GM18907 (cell line): ENCODE data around the gene NDUFB3.
A peak's percentile ranks its signal among the peaks of the same experiment; 100 is the strongest.
"Not testable (repeated sequence)": the region's sequence is repeated elsewhere in the genome, so short reads cannot be mapped to it uniquely, and the experiment has no call there.

Experiments used
- ATAC-seq: cut with Tn5 transposase; IDR thresholded peaks from one replicate; pipeline ENCODE4 v1.9.1; 2021; ENCODE audit warnings: mild to moderate bottlenecking, moderate library complexity; ENCODE audit not compliant: unreplicated experiment

Gene NDUFB3

DNA sequence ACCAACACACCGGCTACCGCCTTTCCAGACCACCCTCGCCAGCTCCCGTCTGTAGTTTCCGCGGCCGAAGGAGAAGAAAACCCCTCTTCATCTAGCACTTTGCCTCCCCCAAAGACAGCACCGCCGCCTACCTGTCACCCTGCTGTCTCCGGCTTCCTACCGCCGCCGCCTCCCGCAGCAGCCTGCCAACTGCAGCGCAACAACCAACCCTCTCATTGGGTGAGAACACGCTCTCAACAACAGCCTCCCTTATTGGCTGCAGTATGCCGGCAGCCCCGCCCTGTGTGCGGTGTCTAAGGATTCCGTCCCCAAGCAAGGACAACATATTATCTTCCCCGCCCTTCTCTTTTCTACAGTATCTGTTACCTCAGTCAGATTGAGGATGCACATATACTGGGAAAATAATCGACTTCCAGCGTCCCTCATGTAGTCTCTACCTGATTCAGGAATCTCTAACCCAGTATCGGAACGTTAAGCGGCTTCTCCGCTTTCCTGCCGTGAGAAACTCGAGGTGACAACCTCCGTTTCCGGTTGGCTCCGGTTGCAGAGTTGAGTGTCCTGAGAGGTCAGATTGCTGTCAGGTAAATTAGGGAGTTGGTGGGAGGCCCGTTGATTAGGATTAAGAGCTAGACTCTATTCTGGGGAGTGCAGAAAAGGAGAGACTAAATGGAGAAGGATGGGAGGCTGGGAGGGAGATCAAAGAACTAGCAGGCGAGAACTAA is at the start of gene NDUFB3, which contains the start of gene HYCC2:
TSS of gene NDUFB3 (plus strand) at position 523 of the 722 bp plus-strand sequence. CDS start 6,882 bp downstream, outside the sequence.
TSS of gene HYCC2 (minus strand) at position 193 of the 722 bp plus-strand sequence. CDS start 47,662 bp downstream, outside the sequence.
- ATAC-seq: peak; percentile 97

DNA sequence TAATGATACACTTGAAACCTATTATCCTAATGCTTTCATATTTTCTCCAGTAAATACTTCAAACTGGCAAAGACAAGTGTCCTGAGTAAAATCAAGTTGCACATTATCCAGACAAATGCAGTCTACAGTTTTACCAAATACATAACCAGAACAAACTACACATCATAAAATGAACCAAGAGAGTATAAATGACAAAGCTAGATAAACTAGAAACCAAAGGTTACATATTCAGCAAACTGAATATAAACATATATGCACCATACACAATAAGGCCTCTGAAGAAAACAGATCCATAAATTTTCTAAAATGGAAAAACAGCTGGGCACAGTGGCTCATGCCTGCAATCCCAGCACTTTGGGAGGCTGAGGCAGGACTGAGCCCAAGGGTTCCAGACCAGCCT is 47.3 kb upstream of the NDUFB3 start:
- no peak for ATAC-seq

DNA sequence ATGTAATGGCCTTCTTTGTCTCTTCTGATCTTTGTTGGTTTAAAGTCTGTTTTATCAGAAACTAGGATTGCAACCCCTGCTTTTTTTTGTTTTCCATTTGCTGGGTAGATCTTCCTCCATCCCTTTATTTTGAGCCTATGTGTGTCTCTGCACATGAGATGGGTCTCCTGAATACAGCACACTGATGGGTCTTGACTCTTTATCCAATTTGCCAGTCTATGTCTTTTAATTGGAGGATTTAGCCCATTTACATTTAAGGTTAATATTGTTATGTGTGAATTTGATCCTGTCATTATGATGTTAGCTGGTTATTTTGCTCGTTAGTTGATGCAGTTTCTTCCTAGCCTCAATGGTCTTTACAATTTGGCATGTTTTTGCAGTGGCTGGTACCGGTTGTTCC is 37.4 kb upstream of the NDUFB3 start:
- ATAC-seq: not testable (repeated sequence)

DNA sequence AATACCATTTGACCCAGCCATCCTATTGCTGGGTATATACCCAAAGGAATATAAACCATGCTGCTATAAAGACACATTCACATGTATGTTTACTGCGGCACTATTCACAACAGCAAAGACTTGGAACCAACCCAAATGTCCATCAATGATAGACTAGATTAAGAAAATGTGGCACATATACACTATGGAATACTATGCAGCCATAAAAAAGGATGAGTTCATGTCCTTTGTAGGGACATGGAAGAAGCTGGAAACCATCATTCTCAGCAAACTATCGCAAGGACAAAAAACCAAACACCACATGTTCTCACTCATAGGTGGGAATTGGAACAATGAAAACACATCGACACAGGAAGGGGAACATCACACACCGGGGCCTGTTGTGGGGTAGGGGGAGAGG is 33.4 kb upstream of the NDUFB3 start:
- ATAC-seq: not testable (repeated sequence)

DNA sequence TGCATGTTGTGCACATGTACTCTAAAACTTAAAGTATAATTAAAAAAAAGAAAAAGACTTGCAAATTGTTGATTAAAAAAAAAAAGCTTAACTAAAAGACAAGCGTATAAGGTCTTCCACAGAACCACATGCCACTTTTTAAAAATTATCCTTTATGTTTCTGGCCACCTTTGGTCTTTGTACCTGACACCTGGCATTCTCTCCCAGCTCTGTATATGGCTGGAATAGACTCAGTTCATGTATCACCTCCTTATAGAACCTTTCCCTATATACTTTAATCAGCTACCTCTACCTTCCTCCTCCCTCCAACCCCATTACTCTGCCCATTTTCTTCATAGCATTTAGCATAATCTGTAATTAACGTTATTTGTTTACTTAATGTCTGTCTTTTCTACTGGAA is 32.9 kb upstream of the NDUFB3 start:
- ATAC-seq: no peak

DNA sequence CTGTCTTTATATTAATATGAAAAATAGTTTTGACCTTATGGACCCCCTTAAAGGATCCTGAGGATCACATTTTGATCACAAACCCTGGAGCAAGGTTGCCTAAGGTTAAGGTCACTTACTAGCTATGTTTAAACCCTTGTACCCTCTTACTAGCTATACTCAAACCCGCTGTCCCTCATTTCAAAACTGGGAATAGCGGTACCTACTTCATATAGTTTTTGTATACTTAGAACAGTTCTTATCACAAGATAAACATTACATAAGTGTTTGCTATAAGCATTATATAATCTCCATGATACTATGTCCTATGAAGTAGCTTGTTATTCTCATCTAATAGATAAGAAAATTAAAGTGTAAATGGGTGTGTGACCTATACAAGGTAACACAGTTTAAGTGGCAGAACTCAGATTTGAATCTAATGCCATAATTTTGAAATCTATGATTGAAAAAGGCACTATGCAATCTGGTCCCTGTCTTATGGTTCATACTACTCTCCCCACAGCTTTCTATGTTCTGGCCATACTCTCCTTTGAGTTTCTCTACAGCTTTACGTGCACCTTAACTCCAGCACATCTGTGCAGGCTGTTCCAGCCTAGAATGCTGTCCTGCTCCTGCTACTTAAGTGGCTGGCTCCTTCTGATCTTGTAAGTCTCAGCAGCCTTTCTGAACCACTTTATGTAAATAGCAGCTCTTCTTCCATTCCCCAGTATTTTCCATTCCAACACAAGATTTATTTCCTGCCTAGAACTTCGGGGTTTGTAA is 30.8 kb upstream of the NDUFB3 start:
- ATAC-seq: no peak

DNA sequence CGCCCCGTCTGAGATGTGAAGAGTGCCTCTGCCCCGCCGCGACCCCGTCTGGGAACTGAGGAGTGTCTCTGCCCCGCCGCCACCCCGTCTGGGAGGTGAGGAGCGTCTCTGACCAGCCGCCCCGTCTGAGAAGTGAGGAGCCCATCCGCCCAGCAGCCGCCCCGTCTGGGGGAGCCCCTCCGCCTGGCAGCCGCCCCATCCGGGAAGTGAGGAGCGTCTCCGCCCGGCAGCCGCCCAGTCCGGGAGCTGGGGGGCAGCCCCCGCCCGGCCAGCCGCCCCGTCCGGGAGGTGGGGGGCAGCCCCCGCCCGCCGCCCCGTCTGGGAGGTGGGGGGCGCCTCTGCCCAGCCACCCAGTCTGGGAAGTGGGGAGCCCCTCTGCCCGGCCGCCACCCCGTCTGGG is 29.4 kb upstream of the NDUFB3 start:
- ATAC-seq: not testable (repeated sequence)

DNA sequence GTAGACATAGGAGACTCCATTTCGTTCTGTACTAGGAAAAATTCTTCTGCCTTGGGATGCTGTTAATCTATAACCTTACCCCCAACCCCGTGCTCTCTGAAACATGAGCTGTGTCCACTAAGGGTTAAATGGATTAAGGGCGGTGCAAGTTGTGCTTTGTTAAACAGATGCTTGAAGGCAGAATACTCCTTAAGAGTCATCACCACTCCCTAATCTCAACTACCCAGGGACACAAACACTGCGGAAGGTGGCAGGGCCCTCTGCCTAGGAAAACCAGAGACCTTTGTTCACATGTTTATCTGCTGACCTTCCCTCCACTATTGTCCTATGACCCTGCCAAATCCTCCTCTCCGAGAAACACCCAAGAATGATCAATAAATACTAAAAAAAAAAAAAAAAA is 28.8 kb upstream of the NDUFB3 start:
- ATAC-seq: not testable (repeated sequence)

DNA sequence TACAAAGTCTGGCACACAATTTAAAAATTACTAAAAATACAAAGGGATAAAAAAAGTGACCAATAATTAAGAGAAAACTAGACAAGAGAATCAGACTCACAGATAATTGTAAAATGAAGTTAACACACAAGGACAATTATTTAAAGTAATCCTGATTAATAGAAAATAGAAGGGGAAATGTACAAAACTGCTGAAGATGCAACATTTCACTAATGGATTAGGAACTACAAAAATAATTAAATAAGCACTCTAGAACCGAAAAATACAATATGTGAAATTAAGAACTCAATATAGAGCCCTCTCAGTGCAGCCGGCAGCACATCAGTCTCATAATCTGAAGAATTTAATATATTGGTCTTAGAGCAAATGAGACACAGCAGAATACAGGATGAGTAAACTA is 24.9 kb upstream of the NDUFB3 start:
- no peak for ATAC-seq

DNA sequence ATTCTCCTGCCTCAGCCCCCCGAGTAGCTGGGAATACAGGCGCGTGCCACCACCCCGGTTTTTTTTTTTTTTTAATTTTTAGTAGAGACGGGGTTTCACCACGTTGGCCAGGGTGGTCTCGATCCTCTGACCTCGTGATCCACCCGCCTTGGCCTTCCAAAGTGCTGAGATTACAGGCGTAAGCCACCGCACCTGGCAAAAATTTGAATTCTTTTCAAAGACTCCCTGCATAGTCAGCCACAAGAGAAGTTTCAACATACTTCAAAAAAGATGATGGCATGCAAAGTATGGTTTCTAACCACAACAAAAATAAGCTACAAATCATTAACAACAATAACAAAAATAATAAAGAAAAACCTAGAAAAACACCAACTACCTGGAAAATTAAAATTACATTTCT is 22.3 kb upstream of the NDUFB3 start:
- ATAC-seq: no peak

DNA sequence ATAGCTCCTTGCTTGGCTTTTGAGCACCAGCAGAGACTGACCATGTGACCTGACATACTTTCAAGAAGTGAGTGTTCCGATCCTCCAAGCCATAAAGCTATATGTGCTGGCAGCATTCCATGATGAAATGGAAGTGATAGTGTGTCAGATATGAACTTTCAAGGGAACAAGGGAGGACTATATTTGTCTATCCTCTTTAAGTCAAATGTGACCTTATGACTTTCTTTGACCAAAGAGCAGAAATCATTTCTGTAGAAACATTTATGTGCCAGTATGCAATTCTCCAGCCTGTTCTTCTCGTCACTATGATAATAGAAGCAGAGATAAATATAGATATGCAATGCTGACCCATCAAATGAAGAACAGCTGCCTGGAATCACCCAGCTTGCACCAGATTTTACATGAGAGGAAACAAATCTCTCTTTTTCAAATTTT is 14.7 kb upstream of the NDUFB3 start:
- ATAC-seq: no peak

DNA sequence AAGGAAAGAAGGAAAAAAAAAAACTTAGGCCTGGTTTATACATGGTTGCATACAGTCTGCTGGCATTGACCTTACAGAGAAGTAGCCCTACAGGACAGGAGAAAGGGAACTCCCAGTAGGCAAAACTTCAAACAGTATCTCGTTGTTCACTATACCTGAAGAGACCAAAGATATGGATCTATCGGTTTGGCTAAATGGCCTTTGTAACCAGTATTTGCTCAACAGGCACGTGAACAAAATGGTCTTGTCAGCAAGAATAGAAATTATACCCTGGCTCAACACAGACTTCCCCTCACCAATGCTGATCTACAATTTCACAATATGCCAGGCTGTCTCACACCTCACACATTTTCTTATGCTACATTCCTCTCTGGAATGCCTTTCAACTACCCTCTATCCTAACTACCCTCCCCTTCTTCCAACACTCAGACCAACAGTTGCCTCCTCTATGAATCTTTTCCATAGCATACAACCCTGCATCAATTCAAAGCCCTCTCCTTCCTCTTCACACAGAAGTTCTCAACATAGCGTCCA is 14.0 kb upstream of the NDUFB3 start:
- no peak for ATAC-seq

DNA sequence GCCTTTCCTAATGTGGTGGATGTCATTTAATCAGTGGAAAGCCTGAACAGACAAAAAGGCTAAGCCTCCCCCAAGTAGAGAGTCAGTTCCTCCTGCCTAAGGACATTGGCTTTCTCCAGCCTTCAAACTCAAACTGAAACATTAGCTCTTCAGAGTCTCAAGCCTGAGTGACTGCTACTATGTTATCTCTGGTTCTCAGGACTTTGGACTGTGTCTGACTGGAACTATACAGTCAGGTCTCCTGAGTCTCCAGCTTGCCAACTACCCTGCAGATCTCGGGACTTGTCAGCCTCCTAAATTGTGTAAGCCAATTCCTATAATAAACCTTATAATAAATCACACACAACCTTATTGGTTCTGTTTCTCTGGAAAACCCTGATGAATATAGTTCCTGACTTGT is 12.9 kb upstream of the NDUFB3 start:
- ATAC-seq: no peak

DNA sequence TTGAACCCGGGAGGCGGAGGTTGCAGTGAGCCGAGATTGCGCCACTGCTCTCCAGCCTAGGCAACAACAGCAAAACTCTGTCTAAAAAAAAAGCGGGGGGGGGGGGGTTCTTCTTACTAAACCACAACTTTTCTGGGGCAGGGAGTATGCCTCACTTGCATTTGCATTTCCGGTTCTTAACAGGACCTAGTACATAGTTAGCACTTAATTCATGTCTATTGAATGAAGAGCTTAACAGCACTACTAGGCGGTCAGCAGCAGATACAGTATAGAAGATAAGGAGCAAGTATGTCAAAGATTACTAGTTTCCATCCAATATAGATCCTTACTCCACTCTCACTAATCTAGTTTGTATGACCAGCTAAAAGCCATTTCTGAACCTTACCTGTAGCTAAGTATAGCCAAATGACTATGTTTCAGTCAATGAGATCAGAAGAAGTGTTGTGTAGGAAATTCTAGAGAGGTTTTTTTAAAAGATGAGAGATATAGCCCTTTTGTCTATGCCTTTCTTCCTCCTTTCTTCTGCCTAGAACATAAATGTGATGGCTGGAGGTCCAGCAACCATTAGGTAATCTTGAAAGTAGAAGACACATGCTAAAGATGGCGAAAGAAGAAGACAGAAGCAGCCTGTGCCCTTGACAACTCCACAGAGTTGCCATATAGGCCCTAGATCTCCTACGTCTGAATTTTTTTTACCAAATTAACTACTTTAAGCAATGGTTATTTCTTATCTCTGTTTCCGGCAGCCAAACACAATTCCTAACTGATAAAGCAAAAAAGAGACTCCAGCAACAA is 11.6 kb upstream of the NDUFB3 start:
- no peak for ATAC-seq

DNA sequence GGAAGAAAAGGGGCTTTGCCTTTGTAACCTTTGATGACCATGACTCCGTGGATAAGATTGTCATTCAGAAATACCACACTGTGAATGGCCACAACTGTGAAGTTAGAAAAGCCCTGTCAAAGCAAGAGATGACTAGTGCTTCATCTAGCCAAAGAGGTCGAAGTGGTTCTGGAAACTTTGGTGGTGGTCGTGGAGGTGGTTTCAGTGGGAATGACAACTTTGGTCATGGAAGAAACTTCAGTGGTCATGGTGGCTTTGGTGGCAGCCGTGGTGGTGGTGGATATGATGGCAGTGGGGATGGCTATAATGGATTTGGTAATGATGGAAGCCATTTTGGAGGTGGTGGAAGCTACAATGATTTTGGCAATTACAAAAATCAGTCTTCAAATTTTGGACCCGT is 8.3 kb upstream of the NDUFB3 start:
- ATAC-seq: not testable (repeated sequence)

DNA sequence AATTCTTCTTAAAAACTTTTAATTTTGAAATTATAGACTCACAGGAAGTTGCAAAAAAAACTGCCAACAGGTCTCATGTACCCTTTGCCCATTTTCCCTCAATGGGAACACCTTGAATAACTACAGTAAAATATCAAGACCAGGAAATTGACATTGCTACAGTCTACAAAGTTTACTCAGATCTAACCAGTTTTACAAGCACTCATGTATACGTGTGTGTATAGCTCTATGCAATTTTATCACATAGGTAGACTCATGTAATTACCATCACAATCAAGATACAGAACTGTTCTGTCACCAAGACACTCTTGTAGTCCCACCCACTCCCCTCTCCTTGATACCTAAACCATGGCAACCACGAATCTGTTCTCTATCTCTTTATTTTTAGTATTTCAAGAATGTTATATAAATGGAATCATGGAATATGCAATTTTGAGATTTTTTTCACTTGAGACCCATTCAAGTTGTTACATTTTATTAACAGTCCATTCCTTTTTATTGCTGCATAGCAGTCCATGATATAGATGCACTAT is 6.9 kb upstream of the NDUFB3 start:
- no peak for ATAC-seq

DNA sequence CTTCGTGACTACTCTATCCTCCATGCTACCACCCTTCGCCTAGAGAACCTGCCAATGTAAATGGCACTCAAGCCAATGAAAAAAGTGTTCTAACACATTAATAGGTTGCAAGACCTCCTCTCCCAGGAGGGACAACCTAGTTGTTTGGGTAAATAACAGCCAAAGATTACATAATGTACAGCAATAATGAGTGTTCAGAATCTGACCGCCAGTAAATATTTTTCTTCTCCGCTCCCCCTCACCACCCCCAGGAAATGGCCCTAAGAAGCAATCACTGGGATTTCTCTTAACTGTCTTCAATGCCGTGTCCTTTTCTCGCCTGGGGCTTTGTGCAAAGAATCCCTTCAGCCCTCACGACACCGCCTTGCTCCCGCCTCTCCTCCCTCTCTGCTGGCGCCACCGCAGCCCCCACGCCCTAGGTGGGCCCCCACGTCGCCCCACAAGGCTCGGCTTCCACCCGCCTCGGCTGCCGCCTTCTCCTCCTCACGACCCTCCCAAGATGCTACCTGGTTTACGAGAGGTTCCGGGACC is 788 bp upstream of the NDUFB3 start:
- peak; percentile 23 for ATAC-seq

DNA sequence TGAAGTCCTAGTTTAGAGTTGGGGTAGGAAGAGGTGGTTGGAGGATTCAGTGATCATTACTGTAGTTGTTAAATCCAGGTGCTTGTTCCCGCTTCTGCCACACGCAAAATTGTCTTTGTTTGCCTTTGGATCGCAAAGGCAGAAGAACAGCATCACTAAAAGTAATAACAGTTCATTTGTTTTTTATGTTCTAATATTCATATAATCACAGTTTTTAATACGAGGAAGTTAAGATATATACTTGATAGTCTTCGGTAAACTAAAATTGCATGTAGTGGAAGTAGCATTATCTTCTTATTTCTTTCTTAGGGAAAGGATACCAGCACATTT is 365 bp downstream of the NDUFB3 start:
- peak; percentile 11 for ATAC-seq

DNA sequence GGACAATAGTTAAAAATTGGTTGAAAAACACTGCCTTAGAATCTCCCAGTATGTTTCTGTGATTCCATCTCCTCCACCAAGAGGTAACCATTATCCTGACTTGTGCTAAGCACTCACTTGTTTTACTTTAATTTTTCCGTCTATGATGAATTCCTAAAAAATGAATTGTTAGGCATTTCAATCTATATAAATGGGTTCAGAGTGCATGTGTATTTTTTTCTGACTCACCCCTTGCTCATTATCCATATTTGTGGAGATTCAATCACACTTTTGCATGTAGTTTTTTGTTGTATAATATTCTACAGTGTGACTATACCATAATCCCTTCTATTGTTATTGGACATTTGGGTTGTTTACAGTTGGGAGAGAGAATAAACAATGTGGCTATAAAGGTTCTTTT is 1.3 kb downstream of the NDUFB3 start:
- no peak for ATAC-seq

DNA sequence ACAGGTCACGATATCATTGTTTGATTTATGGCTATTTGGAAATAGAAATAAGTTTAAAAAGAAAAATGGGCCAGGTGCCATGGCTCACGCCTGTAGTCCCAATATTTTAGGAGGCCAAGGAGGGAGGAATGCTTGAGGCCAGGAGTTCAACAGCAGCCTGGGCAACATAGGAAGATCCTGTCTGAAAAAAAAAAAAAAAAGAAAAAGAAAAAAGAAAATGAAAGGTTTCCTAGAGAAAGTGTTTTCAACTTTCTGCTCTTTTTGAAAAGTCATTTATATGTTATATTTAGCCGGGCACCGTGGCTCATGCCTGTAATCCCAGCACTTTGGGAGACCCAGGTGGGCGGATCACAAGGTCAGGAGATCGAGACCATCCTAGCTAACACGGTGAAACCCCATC is 3.2 kb downstream of the NDUFB3 start:
- no peak for ATAC-seq

DNA sequence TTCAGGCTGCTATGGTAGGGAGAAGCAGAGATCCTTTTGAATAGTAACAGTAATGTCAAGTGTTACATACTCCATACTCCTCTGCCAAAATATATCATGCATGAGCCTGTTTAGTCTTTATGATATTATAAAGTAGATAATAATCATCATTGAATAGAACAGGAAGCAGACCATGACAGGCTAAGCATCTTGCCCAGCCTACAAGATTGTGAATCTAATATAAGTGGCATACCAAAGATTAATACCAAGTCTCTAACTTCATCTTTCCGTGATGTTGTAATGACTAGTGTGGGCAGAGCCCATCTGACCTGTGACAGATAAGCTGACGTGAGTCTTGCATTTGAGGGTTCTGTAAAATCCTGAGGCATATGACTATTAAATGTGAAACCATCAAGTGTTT is 13.1 kb downstream of the NDUFB3 start:
- ATAC-seq: no peak
